GM21526 (cell line): ENCODE data around the gene HCN2.
"Not testable (repeated sequence)": the region's sequence is repeated elsewhere in the genome, so short reads cannot be mapped to it uniquely, and the experiment has no call there.

Experiments
- ATAC-seq: cut with Tn5 transposase; IDR thresholded peaks from one replicate; pipeline ENCODE4 v1.9.1; 2021; ENCODE audit warnings: moderate library complexity; ENCODE audit not compliant: unreplicated experiment, low FRiP score

Gene HCN2

DNA sequence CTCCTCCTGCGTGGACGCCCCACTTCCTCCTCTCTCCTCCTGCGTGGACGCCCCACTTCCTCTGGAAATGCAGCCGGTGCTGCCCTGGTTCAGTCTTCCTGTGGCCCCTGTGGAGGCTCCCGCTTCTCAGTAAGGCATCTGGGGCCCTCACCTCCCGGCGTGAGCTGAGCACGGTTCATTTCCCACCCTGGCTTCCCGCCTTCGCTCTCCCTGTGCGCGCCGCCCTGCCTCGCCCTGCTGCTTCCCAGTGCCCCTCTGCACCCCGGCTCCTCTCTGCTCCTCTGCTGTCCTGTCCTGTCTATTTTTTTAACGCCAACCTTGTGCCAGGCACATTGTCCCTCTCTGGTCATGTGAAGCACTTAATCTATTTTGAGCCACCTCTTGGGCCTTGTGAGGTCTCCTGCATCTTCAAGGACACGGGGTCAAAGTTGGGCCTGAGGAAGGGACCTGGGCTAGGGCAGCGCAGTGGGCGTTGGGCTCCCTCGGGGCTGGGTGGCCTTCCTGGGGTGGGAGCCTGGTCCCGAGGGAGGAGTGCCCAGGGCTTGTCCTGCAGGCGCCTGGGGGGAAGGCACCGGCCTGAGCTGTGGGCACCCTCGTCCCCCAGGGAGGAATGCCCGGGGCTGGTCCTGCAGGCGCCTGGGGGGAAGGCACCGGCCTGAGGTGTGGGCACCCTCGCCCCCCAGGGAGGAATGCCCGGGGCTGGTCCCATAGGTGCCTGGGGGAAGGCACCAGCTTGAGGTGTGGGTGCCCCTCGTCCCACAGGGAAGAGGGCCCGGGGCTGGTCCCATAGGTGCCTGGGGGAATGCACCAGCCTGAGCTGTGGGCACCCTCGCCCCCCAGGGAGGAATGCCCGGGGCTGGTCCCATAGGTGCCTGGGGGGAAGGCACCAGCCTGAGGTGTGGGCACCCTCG, 13.0 kb downstream of the HCN2 start:
- no peak for ATAC-seq

DNA sequence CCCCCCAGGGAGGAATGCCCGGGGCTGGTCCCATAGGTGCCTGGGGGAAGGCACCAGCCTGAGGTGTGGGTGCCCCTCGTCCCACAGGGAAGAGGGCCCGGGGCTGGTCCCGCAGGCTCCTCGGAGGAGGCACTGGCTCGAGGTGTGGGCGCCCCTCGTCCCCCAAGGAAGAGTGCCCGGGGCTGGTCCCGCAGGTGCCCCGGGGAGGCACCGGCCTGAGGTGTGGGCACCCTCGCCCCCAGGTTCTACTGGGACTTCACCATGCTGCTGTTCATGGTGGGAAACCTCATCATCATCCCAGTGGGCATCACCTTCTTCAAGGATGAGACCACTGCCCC, 13.6 kb downstream of the HCN2 start:
- not testable (repeated sequence) for ATAC-seq

DNA sequence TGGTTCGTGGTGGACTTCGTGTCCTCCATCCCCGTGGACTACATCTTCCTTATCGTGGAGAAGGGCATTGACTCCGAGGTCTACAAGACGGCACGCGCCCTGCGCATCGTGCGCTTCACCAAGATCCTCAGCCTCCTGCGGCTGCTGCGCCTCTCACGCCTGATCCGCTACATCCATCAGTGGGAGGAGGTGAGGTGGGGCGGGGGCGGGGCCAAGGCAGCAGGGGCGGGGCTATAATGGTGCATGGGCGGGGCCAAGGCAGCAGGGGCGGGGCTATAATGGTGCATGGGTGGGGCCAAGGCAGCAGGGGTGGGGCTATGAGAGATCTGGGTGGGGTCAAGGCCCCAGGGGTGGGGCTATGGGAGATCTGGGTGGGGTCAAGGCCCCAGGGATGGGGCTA, 14.1 kb downstream of the HCN2 start:
- not testable (repeated sequence) for ATAC-seq

DNA sequence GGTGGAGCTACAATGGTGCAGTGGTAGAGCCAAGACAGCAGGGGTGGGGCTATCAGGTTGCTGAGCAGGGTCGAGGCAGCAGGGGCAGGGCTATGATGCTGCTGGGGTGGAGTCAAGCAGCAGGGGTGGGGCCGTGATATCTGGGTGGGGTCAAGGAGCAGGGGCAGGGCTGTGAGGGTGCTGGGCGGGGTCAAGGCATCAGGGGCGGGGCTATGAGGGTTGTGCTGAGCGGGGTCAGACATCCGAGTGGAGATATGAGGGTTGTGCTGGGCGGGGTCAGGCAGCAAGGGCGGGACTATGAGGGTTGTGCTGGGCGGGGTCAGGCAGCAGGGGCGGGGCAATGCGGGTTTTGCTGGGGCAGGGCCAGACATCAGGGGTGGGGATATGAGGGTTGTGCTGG, 14.7 kb downstream of the HCN2 start:
- ATAC-seq: no peak

DNA sequence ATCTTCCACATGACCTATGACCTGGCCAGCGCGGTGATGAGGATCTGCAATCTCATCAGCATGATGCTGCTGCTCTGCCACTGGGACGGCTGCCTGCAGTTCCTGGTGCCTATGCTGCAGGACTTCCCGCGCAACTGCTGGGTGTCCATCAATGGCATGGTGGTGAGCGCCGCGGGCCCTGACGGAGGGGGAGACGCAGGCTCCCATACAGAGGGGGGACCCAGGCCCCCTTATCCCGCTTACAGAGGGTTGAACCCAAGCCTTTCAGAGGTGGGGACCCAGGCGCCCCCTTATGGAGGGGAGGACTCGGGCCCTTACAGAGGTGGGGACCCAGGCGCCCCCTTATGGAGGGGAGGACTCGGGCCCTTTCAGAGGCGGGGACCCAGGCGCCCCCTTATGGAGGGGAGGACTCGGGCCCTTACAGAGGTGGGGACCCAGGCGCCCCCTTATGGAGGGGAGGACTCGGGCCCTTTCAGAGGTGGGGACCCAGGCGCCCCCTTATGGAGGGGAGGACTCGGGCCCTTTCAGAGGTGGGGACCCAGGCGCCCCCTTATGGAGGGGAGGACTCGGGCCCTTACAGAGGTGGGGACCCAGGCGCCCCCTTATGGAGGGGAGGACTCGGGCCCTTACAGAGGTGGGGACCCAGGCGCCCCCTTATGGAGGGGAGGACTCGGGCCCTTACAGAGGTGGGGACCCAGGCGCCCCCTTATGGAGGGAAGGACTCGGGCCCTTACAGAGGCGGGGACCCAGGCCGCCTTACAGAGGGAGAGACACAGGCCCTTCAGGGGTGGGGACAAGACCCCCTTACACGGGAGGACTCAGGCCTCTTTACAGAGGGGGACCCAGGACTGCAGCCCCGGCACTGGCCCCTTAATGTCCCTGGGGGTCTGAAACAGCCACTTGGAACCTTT, 15.6 kb downstream of the HCN2 start:
- not testable (repeated sequence) for ATAC-seq

DNA sequence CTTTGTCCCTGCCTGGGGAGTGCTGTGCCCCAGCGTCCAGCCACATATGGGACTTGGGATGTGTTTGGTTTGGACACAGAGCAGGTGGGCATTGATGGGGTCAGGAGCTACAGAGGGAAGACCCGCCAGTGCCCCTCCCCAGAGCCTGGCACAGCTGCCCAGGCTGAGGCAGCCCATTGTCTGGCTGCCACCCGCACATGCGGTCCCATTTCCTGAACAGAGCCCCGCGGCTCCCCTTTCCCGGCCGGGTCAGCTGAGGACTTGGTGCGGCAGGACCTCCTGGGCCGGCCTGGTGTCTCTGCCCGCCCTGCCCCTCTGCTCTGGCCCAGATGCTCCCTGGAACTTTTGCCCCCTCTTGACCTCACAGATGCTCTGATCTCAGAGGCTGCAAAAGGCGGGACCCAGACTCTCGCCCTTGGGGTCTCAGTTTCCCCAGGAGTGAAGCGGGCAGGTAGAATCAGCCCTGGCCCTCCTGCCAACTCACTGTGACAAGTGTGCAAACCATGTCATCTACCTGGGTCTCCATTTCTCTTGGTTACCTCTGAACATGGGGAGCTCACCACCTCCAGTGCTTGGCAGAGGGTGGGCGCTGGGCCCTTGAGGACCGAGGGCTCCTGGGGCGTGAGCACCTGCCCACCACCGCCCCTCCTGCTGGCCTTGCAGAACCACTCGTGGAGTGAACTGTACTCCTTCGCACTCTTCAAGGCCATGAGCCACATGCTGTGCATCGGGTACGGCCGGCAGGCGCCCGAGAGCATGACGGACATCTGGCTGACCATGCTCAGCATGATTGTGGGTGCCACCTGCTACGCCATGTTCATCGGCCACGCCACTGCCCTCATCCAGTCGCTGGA, 17.8 kb downstream of the HCN2 start:
- ATAC-seq: no peak

DNA sequence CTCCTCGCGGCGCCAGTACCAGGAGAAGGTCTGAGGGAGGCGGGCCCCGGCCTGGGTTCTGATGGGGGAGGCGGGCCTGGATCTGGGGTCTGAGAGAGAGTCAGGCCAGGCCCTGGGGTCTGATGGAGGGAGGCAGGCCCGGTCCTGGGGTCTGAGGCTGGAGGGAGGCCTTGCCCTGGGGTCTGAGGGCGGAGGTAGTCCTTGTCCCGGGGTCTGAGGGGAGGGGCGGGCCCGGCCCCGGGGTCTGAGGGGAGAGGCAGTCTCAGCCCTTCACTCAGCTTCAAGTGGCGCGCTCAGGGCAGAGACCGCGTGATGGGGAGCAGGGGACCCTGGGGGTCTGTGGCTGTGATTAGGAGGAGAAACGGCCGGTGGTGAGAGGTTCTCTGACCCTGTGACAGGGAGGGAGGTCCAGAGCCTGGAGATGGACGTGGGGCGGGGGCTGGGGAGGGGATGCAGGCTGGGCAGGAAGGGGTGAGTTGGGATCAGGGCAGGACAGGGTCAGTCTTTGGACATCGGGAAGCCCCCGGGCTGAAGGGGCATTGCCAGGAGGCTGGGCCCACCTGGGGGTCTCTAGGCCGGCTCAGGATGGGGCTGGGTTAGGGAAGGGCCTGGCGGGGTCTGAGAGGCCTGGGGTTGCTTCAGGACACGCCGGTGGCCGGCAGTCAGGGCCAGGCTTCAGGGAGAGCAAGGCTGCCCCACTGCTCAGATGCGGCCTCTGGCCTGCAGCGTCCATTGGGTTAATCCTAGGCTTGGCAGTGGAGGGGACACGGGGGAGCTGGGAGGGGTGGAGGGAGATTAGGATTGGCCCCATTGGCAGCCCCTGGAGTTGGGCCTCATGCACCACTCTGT, 18.7 kb downstream of the HCN2 start:
- ATAC-seq: no peak

DNA sequence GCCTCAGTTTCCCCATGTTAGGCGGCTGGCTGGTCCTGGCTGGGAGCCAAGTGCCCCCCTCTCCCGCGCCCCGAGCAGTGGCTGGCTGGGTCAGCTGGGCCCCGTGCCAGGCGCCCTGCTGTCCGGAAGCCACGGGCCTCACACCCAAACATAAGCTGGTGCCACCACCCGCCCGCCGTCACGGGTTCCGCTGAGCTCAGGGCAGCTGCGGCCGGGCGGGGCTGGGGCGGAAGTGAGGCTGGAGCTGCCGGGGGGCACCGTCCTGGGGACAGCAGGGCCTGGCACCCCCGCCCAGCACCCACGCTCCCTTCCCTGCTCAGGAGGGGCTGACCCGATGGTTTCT, 19.3 kb downstream of the HCN2 start:
- no peak for ATAC-seq

DNA sequence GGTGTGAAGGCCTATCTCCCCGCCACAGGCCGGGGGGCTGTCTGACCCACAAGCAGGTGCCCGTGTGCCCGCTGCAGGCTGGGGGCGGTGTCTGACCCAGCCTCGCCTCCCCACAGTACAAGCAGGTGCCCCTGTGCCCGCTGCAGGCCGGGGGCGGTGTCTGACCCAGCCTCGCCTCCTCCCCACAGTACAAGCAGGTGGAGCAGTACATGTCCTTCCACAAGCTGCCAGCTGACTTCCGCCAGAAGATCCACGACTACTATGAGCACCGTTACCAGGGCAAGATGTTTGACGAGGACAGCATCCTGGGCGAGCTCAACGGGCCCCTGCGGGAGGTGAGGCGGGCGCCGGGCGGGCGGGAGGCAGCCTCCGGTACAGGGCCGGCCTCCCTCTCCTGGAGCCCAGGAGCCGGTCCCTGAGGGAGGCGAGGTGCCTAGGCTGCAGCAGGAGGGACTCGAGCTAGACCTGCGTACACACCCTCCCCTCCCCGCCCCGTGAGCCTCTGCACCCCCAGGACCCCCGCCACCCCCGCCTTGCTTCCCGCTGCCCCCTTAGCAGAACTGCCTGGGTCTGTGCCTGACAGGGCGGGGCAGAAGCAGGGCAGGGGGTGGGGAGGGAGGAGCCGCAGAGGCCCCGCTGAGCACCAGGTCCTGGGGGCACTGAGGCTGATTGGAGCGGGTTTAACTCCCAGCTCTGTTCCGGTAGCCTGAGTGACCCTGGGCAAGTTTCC, 20.6 kb downstream of the HCN2 start:
- no peak for ATAC-seq

DNA sequence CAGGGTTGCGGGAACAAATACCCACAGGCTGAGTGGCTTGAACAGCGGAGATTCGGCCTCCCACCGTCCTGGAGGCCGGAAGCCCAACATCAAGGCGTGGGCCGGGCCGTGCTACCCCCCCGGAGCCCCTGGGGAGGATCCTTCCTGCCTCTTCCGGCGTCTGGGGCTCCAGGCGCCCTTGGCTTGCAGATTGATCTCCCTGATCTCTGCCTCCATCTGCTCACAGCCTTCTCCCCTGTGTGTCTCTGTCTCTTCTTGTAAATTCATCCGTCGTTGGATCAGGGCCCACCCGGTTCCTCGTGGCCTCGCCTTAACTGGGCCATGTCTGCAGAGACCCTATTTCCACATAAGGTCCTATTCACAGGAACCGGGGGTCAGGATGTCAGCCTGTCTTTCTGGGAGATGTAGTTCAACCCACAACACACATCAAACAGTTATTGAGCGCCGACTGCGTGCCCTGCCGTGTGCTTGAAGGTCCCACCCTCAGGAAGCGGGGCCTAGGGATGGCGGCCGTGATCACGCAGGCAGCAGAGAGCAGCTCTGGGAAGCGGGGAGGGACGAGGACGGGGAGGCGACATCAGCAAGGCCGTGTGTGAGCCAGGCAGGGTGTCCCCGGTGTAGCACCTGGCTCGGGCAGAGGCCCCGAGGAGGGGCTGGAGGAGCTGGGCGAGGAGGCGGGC, 21.3 kb downstream of the HCN2 start:
- no peak for ATAC-seq

DNA sequence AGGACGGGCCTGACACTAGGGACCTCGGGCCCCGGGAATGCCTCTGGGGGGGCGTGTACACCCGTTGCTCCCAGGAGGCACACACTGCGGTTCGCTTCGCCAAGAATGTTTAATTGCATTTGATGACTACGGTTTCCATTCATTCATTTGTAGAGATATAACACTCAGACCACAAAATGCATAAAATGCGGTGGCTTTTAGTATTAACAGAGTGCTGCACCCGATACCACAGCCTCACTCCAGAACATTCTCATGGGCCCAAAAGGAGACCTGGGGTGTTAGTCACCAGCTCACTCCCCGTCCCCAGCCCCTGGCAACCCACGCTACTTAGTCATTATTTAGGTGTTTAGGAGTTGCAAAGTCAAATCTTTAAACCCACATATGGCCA, 21.8 kb downstream of the HCN2 start:
- no peak for ATAC-seq

DNA sequence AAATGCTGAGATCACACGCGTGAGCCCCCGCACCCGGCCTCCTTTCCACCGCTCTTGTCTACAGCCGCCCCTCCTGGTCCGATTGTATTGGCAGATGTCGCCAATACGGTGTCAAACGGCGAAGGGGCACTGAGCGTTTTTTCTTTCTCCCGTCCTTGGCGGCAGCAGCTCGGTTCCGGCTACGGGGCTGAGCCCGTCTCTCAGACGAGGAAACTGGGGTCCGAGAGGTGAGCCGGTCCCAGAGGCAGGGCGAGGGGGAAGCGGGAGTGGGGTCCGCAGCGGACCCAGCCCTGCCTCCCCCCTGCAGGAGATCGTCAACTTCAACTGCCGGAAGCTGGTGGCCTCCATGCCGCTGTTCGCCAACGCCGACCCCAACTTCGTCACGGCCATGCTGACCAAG, 23.3 kb downstream of the HCN2 start:
- no peak for ATAC-seq

DNA sequence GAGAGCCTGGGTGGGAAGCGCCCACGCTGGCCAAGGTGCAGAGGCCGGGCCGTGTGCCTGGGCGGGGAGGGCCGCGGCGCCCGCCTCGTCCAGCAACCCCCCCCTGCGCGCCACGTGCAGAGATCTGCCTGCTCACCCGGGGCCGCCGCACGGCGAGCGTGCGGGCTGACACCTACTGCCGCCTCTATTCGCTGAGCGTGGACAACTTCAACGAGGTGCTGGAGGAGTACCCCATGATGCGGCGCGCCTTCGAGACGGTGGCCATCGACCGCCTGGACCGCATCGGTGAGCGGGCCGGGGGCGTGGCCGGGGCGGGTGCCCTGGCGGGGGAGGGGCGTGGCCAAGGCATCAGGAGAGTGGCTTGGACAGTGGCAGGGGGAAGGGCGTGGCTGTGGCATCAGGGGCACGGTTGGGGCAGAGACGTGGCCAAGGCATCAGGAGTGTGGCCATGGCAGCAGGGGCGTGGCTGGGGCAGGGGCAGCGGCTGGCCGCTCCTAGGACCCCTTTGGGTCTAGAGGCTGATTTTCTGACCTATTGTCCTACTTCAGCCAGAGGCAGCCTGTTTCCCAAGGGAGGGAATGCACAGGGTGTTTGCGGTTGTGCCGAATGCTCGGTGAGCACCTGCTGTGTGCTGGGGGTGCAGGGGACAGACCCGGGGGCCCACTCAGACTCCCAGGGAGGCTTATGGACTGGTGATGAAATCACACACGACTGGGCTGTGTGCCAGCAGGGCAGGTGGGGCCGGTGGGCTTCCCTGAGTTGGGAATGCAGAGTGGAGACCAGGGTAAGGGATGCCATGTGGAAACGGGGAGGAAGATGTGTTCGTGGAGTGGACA, 24.3 kb downstream of the HCN2 start:
- ATAC-seq: no peak

DNA sequence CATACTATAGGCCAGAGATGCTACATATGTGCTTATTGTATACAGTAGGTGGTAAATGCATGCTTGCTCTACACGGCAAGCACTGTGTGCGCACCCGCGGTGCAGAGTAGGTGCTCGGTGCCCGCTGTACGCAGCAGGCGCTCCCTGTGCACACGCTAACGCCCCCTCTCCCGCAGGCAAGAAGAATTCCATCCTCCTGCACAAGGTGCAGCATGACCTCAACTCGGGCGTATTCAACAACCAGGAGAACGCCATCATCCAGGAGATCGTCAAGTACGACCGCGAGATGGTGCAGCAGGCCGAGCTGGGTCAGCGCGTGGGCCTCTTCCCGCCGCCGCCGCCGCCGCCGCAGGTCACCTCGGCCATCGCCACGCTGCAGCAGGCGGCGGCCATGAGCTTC, 25.9 kb downstream of the HCN2 start:
- no peak for ATAC-seq

DNA sequence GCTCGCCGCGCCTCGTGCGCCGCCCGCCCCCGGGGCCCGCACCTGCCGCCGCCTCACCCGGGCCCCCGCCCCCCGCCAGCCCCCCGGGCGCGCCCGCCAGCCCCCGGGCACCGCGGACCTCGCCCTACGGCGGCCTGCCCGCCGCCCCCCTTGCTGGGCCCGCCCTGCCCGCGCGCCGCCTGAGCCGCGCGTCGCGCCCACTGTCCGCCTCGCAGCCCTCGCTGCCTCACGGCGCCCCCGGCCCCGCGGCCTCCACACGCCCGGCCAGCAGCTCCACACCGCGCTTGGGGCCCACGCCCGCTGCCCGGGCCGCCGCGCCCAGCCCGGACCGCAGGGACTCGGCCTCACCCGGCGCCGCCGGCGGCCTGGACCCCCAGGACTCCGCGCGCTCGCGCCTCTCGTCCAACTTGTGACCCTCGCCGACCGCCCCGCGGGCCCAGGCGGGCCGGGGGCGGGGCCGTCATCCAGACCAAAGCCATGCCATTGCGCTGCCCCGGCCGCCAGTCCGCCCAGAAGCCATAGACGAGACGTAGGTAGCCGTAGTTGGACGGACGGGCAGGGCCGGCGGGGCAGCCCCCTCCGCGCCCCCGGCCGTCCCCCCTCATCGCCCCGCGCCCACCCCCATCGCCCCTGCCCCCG, 26.5 kb downstream of the HCN2 start:
- ATAC-seq: no peak

DNA sequence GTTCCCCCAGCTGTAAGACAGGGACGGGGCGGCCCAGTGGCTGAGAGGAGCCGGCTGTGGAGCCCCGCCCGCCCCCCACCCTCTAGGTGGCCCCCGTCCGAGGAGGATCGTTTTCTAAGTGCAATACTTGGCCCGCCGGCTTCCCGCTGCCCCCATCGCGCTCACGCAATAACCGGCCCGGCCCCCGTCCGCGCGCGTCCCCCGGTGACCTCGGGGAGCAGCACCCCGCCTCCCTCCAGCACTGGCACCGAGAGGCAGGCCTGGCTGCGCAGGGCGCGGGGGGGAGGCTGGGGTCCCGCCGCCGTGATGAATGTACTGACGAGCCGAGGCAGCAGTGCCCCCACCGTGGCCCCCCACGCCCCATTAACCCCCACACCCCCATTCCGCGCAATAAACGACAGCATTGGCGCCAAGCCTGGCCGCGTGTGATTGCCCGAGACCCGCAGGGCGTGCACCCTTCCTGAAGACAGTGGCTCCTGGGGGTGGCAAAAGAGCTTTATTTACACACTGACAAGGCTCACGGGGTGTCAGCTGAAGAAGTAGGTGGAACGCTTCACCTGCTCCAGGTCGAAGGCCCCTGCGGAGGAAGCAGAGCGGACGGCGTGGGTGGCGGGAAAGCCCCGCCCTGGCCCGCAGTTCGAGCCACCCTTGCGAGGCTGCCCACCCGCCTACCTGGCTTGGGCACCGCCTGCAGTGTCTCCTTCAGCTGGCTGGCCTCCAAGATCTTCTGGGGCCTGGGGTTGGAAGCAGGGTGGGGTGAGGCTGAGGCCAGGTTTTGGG, 27.3 kb downstream of the HCN2 start:
- no peak for ATAC-seq
